ENCODE data around the gene TIGD1.
A peak's percentile ranks its signal among the peaks of the same experiment; 100 is the strongest.

TIGD1 gene

DNA sequence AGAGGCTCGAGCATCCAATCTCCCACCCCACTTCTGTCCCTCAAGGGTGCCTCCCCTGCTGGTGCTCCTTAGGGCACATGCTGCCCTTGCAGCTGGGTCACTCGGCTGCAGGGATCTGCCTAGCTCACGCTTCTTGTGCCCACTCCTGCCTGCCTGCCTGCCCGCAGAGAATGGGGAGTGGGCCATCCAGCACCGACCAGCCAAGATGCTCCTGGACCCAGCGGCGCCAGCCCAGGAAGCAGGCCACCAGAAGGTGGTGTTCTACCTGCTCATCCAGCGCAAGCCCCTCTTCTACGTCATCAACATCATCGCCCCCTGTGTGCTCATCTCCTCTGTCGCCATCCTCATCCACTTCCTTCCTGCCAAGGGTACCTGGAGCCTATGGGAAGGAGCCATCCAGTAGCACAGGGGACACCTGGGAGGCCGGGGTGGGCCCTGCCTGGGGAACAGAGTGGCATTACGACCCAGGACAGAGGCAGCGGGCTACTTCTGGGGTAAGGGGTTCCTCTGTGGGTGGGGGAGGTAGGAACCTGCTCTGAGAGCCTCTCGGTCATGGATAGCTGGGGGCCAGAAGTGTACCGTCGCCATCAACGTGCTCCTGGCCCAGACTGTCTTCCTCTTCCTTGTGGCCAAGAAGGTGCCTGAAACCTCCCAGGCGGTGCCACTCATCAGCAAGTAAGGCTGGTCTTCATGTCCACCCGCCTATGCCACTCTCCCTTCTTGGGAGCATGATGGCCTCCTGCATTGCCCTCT lies 7.5 kb downstream of the TIGD1 start:
- no peak for FAIRE-seq
- TF ChIP-seq POLR2A (IDR thresholded peaks at IDR 0.05; ENCODE audit: low read depth, low read length) (0 out of 2 replicates have a peak, but pooled peaks have one; percentile 31), TAF1 (IDR thresholded peaks at IDR 0.05; ENCODE audit: low read depth, low read length) (no peak)
- DNase-seq (ENCODE audit: insufficient read length, low spot score) = no peak

DNA sequence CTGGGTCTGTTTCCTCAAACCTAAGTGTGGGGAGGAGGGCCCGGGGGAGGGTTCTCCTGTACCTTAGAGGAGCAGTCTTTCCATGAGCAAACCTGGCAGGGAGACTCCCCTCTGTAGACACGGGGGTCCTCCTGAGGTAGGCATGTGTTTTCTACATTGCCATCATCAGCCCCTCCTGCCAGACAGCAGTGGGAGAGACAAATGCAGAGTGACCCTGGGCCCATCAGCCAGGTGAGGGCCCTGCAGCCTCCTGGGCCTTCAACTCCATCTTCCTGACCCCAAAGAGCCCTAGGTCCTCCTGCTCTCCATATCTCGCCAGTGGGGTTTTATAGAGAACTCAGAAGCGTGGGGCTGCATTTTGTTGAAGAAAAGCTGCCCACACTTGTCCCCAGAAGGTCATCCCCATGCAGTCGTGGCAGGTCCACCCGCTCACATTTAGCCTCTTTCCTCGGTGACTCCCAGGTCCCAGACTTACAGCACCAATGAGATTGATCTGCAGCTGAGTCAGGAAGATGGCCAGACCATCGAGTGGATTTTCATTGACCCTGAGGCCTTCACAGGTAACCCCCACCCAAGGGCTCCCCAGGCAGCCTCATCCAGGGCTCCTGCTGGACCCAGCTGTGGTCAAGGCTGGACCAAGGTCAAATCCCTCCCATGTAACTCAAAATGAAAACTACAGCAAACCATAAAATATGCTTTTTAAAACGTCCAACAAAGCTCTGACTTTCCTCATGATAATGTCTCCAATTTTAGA lies 8.2 kb downstream of the TIGD1 start:
- FAIRE-seq = no peak
- no peak for DNase-seq (ENCODE audit: insufficient read length, low spot score)
- TF ChIP-seq SPI1 (IDR thresholded peaks at IDR 0.05; ENCODE audit: low read depth, low read length) = no peak
- peak; percentile 13; the same call in 1 of the 2 replicates for TF ChIP-seq POLR2AphosphoS5 (IDR thresholded peaks at IDR 0.05; ENCODE audit: low read depth, low read length)

- FAIRE-seq (no peak), DNase-seq (ENCODE audit: insufficient read length, low spot score) (no peak)
- no peak for TF ChIP-seq TAF1 (IDR thresholded peaks at IDR 0.05; ENCODE audit: low read depth, low read length)
- TF ChIP-seq POLR2AphosphoS5 (IDR thresholded peaks at IDR 0.05; ENCODE audit: low read depth, low read length) = peak; percentile 28; the same call in 1 of the 2 replicates
Measured at GRCh38 chr2:232541195-232541960, 9.0 kb downstream of the TIGD1 start.

DNA sequence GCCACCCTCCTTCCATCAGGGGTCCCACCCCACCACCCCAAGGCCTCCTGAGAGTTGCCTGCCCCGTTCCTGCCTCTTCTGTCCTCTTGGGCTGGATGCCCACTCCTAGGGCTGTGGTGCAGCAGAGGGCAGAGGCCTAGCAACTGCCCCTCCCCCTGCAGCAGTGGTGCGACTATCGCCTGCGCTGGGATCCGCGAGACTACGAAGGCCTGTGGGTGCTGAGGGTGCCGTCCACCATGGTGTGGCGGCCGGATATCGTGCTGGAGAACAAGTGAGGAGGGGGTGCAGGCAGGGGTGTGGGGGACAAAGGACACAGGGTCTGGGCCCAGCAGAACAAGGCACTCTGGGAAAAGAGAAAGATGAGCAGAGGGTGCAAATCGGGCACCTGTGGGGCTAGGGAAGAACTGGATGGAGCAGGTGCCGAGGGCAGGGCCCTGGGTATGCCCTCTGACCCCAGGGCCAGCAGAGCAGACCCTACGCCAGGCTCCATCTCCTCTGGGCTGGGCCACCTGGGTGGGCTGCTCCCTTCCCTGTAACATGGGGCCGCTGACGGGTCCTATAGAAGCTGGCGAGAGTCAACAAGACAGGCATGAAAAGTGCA lies 9.8 kb downstream of the TIGD1 start:
- FAIRE-seq (no peak), DNase-seq (ENCODE audit: insufficient read length, low spot score) (no peak)
- TF ChIP-seq TAF1 (IDR thresholded peaks at IDR 0.05; ENCODE audit: low read depth, low read length) (no peak), SPI1 (IDR thresholded peaks at IDR 0.05; ENCODE audit: low read depth, low read length) (no peak), POU2F2 (IDR thresholded peaks at IDR 0.05; ENCODE audit: low read depth, low read length) (no peak), POLR2AphosphoS5 (IDR thresholded peaks at IDR 0.05; ENCODE audit: low read depth, low read length) (no peak), POLR2A (IDR thresholded peaks at IDR 0.05; ENCODE audit: low read depth, low read length) (no peak), PAX5 (IDR thresholded peaks at IDR 0.05; ENCODE audit: insufficient read depth, low read length, severe bottlenecking) (no peak)

GRCh38 chr2:232539298-232540231 lies 10.8 kb downstream of the TIGD1 start, which contains the start of gene CHRNG:
Gene CHRNG (plus strand): TSS chr2:232539692. CDS start chr2:232539748, 56 bp downstream.
- TF ChIP-seq POLR2AphosphoS5 (IDR thresholded peaks at IDR 0.05; ENCODE audit: low read depth, low read length) (no peak), POU2F2 (IDR thresholded peaks at IDR 0.05; ENCODE audit: low read depth, low read length) (no peak), POLR2A (IDR thresholded peaks at IDR 0.05; ENCODE audit: low read depth, low read length) (no peak), TAF1 (IDR thresholded peaks at IDR 0.05; ENCODE audit: low read depth, low read length) (no peak), PAX5 (IDR thresholded peaks at IDR 0.05; ENCODE audit: insufficient read depth, low read length, severe bottlenecking) (no peak), SPI1 (IDR thresholded peaks at IDR 0.05; ENCODE audit: low read depth, low read length) (no peak)
- no peak for DNase-seq (ENCODE audit: insufficient read length, low spot score)
- no peak for FAIRE-seq

DNA sequence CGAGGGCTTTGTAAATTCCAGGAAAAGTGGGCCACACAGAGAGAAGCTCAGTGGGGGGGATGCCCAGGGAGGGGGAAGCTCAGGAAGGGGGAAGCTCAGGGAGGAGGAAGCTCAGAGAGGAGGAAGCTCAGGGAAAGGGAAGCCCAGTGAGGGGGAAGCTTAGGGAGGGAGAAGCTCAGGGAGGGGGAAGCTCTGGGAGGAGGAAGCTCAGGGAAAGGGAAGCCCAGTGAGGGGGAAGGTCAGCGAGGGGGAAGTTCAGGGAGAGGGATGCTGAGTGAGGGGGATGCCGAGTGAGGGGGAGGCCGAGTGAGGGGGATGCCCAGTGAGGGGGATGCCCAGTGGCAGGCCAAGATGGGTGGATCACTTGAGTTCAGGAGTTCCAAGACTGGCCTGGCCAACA lies 11.7 kb downstream of the TIGD1 start:
- FAIRE-seq (no peak), DNase-seq (ENCODE audit: insufficient read length, low spot score) (no peak)
- TF ChIP-seq POLR2AphosphoS5 (IDR thresholded peaks at IDR 0.05; ENCODE audit: low read depth, low read length) (no peak), POLR2A (IDR thresholded peaks at IDR 0.05; ENCODE audit: low read depth, low read length) (no peak), TAF1 (IDR thresholded peaks at IDR 0.05; ENCODE audit: low read depth, low read length) (no peak)

DNA sequence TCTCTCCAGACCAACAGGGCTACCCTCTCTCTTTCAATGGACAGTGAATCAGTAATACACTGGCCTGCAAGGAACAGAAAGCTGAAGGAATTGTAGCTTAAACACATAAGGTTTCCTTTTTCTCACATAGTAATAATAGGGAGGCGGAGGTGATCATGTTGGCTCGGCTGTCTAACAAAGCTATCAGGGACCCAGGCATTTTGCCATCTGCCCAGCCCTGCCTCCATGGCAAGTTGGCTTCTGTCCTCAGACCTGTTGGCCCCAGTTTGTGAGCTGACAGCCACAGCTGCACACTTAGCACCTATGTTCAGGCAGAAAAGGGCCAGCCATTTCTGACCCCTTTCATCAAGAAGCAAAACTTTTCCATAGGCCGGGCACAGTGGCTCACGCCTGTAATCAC lies 12.9 kb downstream of the TIGD1 start:
- DNase-seq (ENCODE audit: insufficient read length, low spot score) = no peak
- no peak for TF ChIP-seq SPI1 (IDR thresholded peaks at IDR 0.05; ENCODE audit: low read depth, low read length)
- FAIRE-seq = no peak

DNA sequence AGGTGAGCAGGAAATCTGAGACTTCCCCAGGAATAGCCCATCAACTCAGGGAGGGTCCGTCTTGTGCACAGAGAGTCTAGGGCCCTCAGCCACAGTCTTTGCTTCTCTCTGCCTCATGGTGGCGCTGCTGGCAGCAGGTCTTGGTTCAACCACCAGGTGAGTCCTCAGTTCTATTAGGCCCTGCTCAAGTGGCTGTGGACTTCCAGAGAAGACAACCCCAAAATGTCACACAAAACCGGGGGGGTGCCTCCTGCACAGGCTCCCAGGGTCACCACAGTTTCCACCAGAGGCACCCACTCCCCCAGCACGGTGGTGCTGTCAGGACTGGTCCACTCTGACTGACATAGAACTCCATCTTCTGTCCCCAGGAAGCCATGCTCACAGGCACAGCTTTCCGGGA lies 13.3 kb downstream of the TIGD1 start:
- DNase-seq (ENCODE audit: insufficient read length, low spot score) (no peak), FAIRE-seq (no peak)
- TF ChIP-seq SPI1 (IDR thresholded peaks at IDR 0.05; ENCODE audit: low read depth, low read length) (no peak), TAF1 (IDR thresholded peaks at IDR 0.05; ENCODE audit: low read depth, low read length) (no peak), POLR2A (IDR thresholded peaks at IDR 0.05; ENCODE audit: low read depth, low read length) (no peak), POLR2AphosphoS5 (IDR thresholded peaks at IDR 0.05; ENCODE audit: low read depth, low read length) (no peak), PAX5 (IDR thresholded peaks at IDR 0.05; ENCODE audit: insufficient read depth, low read length, severe bottlenecking) (no peak), POU2F2 (IDR thresholded peaks at IDR 0.05; ENCODE audit: low read depth, low read length) (no peak)

All from GM12891 (cell line).